Neuronal stem cell (in vitro differentiated cells): ENCODE results near the gene DNAJB5.
A peak's percentile ranks its signal among the peaks of the same experiment; 100 is the strongest.

Source experiments
- DNase-seq: peaks from one replicate; pipeline ENCODE4 v3.0.0-alpha.2; 2013; ENCODE audit warnings: low spot score
- H2AFZ ChIP-seq: one replicate; pipeline ENCODE4 v1.6.1; 2013; ENCODE audit warnings: mild to moderate bottlenecking, low read length, inconsistent platforms
- H2AK5ac ChIP-seq: 2 replicates; pipeline ENCODE4 v1.6.1; 2013; ENCODE audit warnings: low read depth, mild to moderate bottlenecking, inconsistent platforms, low read length, moderate library complexity, mixed read lengths
- H2BK120ac ChIP-seq: 2 replicates; pipeline ENCODE4 v1.6.1; 2013; ENCODE audit warnings: low read depth, mild to moderate bottlenecking, inconsistent platforms, low read length, moderate library complexity, mixed read lengths
- H2BK12ac ChIP-seq: one replicate; pipeline ENCODE4 v1.6.1; 2013; ENCODE audit warnings: low read length, inconsistent platforms
- H2BK15ac ChIP-seq: 2 replicates; pipeline ENCODE4 v1.6.1; 2013; ENCODE audit warnings: mild to moderate bottlenecking, low read length, inconsistent platforms, mixed read lengths
- H2BK5ac ChIP-seq: one replicate; pipeline ENCODE4 v1.6.1; 2013; ENCODE audit warnings: inconsistent platforms, mild to moderate bottlenecking, low read length, moderate library complexity
- H3K14ac ChIP-seq: one replicate; pipeline ENCODE4 v1.6.1; 2013; ENCODE audit warnings: low read length, inconsistent platforms
- H3K18ac ChIP-seq: 2 replicates; pipeline ENCODE4 v1.6.1; 2013; ENCODE audit warnings: low read length, inconsistent platforms
- H3K23ac ChIP-seq: 2 replicates; pipeline ENCODE4 v1.6.1; 2013; ENCODE audit warnings: low read depth, mild to moderate bottlenecking, mixed read lengths, low read length, inconsistent platforms; ENCODE audit not compliant: poor library complexity
- H3K27ac ChIP-seq: replicated peaks from 3 replicates; pipeline ENCODE4 v1.5.1; 2013; ENCODE audit warnings: low read length, inconsistent platforms
- H3K27me3 ChIP-seq, 3 experiments: 2 replicates each; pipeline ENCODE4 v1.6.1; 2013; ENCODE audit warnings: low read length in 3 of 3, mild to moderate bottlenecking in 2 of 3, inconsistent platforms in 1 of 3, low read depth in 1 of 3, mixed read lengths in 1 of 3, moderate library complexity in 1 of 3; ENCODE audit not compliant: control insufficient read depth in 3 of 3, insufficient read depth in 3 of 3
- H3K36me3 ChIP-seq, 2 donors: replicated peaks in 1 of 2; 2 replicates each; pipeline ENCODE4 v1.6.1; 2013; ENCODE audit warnings: low read length in 2 of 2; ENCODE audit not compliant: control insufficient read depth in 2 of 2, insufficient read depth in 2 of 2
- H3K4ac ChIP-seq: 2 replicates; pipeline ENCODE4 v1.6.1; 2013; ENCODE audit warnings: inconsistent platforms, mild to moderate bottlenecking, low read length, moderate library complexity
- H3K4me1 ChIP-seq, 2 donors: 1 replicate in 1 of 2; 2 replicates in 1 of 2; pipeline ENCODE4 v1.6.1; 2013; ENCODE audit warnings: low read length in 2 of 2, low read depth in 1 of 2; ENCODE audit not compliant: control insufficient read depth in 2 of 2, insufficient read depth in 1 of 2
- H3K4me2 ChIP-seq: one replicate; pipeline ENCODE4 v1.6.1; 2013; ENCODE audit warnings: mild to moderate bottlenecking, low read length, inconsistent platforms; ENCODE audit not compliant: insufficient read depth, poor library complexity, severe bottlenecking
- H3K4me3 ChIP-seq, 2 donors: 2 replicates each; pipeline ENCODE4 v1.5.1; 2013; ENCODE audit warnings: low read length in 2 of 2, mild to moderate bottlenecking in 2 of 2, inconsistent platforms in 1 of 2, moderate library complexity in 1 of 2
- H3K79me1 ChIP-seq: one replicate; pipeline ENCODE4 v1.6.1; 2013; ENCODE audit warnings: low read depth, mild to moderate bottlenecking, inconsistent platforms, low read length, moderate library complexity
- H3K9ac ChIP-seq: one replicate; pipeline ENCODE4 v1.6.1; 2013; ENCODE audit warnings: mild to moderate bottlenecking, low read depth, low read length, inconsistent platforms; ENCODE audit not compliant: poor library complexity
- H3K9me3 ChIP-seq, 2 donors: replicated peaks in 1 of 2; 2 replicates each; pipeline versions ENCODE3 to v1.6.1; 2013; ENCODE audit warnings: low read length in 2 of 2, mild to moderate bottlenecking in 2 of 2, inconsistent platforms in 1 of 2, low read depth in 1 of 2, mixed read lengths in 1 of 2, moderate library complexity in 1 of 2; ENCODE audit not compliant: control insufficient read depth in 2 of 2, insufficient read depth in 1 of 2
- H4K8ac ChIP-seq: one replicate; pipeline ENCODE4 v1.6.1; 2013; ENCODE audit warnings: low read depth, mild to moderate bottlenecking, inconsistent platforms, low read length, moderate library complexity
- H4K91ac ChIP-seq: one replicate; pipeline ENCODE4 v1.6.1; 2013; ENCODE audit warnings: low read length, low read depth, mild to moderate bottlenecking, inconsistent platforms; ENCODE audit not compliant: poor library complexity
- WGBS, 2 donors: extraction: QIAGEN DNeasy Blood & Tissue Kit; methylation state at CpG; one replicate each; pipeline ENCODE4 v1.1.7; 2013; ENCODE audit warnings: missing lambda C conversion rate in 2 of 2, mixed read lengths in 1 of 2; ENCODE audit not compliant: insufficient read length in 2 of 2, insufficient replicate concordance in 1 of 2; ENCODE audit errors: extremely low coverage in 2 of 2; 5-methylcytosine and 5-hydroxymethylcytosine counted together

DNAJB5 gene

GRCh38 chr9:34991607-34992375 lies 2.2 kb downstream of the DNAJB5 start:
- Histone ChIP-seq H2BK5ac (peak overlapping the region; percentile 67), H3K4ac (no peak overlapping the region), H3K4me3 (no peak overlapping the region), H2AK5ac (peak overlapping the region; percentile 36), H3K27ac (peak overlapping the region; percentile 56), H3K79me1 (no peaks in the 10 kb centered on the region), H3K36me3 (peaks cover 20 to 23% of the 10 kb centered on the region in 2 donors), H2AFZ (no peak overlapping the region), H3K4me1 (peaks cover 26% of the 10 kb centered on the region in 2 donors), H4K8ac (no peak overlapping the region), H3K23ac (no peak overlapping the region), H2BK120ac (no peak overlapping the region), H3K18ac (peak overlapping the region; percentile 76), H3K9me3 (no peaks in the 10 kb centered on the region), H2BK15ac (no peak overlapping the region), H2BK12ac (no peak overlapping the region), H3K27me3 (no peaks in the 10 kb centered on the region), H4K91ac (no peak overlapping the region), H3K4me2 (no peak overlapping the region), H3K9ac (peak overlapping the region; percentile 79), H3K14ac (no peak overlapping the region)
- WGBS, 2 donors = no CpG with 5 or more reads among the region's 15 CpGs
- no peak for DNase-seq

- H4K91ac ChIP-seq = no peak overlapping the region
- no peaks in the 10 kb centered on the region for H3K79me1 ChIP-seq
- no peak overlapping the region for H4K8ac ChIP-seq
- H3K4ac ChIP-seq = no peak overlapping the region
- no peak overlapping the region for H2BK15ac ChIP-seq
- H2BK5ac ChIP-seq = no peak overlapping the region
- no peak overlapping the region for H2AFZ ChIP-seq
- H3K4me1 ChIP-seq = peaks cover 19 to 24% of the 10 kb centered on the region in 2 donors
- DNase-seq = no peak
- no peak overlapping the region for H3K27ac ChIP-seq
- peaks cover 27 to 30% of the 10 kb centered on the region in 2 donors for H3K36me3 ChIP-seq
- H3K9me3 ChIP-seq = no peaks in the 10 kb centered on the region
- H3K14ac ChIP-seq = no peak overlapping the region
- H2AK5ac ChIP-seq = no peak overlapping the region
- H3K4me2 ChIP-seq = no peak overlapping the region
- no peaks in the 10 kb centered on the region for H3K27me3 ChIP-seq
- H2BK120ac ChIP-seq = no peak overlapping the region
- H3K23ac ChIP-seq = no peak overlapping the region
- no peak overlapping the region for H3K4me3 ChIP-seq
- WGBS, 2 donors = no CpG with 5 or more reads among the region's 16 CpGs
- no peak overlapping the region for H3K18ac ChIP-seq
- no peak overlapping the region for H3K9ac ChIP-seq
- H2BK12ac ChIP-seq = no peak overlapping the region
These were observed 2.9 kb downstream of the DNAJB5 start for GRCh38 chr9:34992376-34992951.

DNA sequence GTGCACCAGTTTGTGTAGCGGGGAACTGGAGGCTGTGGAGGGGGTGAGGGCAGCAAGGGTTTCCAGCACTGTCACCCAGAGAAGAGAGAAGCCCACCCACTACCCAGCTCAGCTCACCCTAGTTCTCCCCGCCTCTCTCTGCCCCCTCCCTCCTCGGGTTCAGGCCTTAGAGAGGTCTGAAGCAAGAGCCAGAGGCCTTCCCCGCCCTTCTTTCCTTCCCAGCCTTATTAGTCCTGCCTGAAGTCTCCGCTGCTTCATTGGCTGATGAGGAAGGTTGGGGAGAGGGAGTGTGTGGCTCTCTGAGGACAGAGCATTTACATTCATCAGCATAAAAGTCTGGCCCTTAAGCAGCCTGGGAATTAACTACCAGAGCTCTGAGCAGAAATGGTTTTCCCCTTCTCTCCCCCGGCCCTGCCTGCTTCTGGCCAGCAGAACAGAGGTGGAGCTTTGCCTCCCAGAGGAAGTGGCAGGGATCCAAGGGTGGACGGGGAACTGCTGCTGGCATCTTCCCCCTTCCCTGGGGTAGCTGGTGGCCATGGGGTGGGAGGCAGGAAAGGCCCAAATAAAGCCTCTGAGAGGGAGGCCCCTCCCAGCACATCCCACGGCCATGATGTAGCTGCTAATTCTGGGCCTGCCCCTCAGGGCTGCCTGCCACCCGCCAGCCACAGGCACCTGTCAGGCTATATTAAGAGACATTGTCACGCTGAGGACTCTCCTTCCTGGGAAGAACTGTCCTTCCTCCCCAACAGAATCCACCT lies 4.1 kb downstream of the DNAJB5 start:
- DNase-seq = no peak

More for the DNA sequence above, 4.1 kb downstream of the DNAJB5 start:
- Histone ChIP-seq H2AK5ac (no peak overlapping the region), H3K36me3 (peaks cover 34 to 36% of the 10 kb centered on the region in 2 donors), H3K79me1 (no peaks in the 10 kb centered on the region), H3K4me3 (no peak overlapping the region), H3K14ac (no peak overlapping the region), H2BK12ac (no peak overlapping the region), H3K23ac (no peak overlapping the region), H3K9ac (peak overlapping the region; percentile 14), H3K4ac (no peak overlapping the region), H3K9me3 (no peaks in the 10 kb centered on the region), H2BK15ac (no peak overlapping the region), H2AFZ (no peak overlapping the region), H3K18ac (peak overlapping the region; percentile 40), H4K91ac (no peak overlapping the region), H2BK120ac (no peak overlapping the region), H3K27ac (peak overlapping the region; percentile 33), H3K4me2 (no peak overlapping the region), H4K8ac (no peak overlapping the region), H2BK5ac (no peak overlapping the region), H3K4me1 (peaks cover 14 to 25% of the 10 kb centered on the region in 2 donors), H3K27me3 (no peaks in the 10 kb centered on the region)
- WGBS, 2 donors = no CpG with 5 or more reads among the region's 10 CpGs
